IPS DF 4.7 (cell line): ENCODE measurements around the gene SLF2.
A peak's percentile ranks its signal among the peaks of the same experiment; 100 is the strongest.

Experiments used
- DNase-seq: peaks from one replicate; pipeline ENCODE4 v3.0.0-alpha.2; 2013; ENCODE audit warnings: low spot score; ENCODE audit errors: extremely low read depth

SLF2 gene, protein sequence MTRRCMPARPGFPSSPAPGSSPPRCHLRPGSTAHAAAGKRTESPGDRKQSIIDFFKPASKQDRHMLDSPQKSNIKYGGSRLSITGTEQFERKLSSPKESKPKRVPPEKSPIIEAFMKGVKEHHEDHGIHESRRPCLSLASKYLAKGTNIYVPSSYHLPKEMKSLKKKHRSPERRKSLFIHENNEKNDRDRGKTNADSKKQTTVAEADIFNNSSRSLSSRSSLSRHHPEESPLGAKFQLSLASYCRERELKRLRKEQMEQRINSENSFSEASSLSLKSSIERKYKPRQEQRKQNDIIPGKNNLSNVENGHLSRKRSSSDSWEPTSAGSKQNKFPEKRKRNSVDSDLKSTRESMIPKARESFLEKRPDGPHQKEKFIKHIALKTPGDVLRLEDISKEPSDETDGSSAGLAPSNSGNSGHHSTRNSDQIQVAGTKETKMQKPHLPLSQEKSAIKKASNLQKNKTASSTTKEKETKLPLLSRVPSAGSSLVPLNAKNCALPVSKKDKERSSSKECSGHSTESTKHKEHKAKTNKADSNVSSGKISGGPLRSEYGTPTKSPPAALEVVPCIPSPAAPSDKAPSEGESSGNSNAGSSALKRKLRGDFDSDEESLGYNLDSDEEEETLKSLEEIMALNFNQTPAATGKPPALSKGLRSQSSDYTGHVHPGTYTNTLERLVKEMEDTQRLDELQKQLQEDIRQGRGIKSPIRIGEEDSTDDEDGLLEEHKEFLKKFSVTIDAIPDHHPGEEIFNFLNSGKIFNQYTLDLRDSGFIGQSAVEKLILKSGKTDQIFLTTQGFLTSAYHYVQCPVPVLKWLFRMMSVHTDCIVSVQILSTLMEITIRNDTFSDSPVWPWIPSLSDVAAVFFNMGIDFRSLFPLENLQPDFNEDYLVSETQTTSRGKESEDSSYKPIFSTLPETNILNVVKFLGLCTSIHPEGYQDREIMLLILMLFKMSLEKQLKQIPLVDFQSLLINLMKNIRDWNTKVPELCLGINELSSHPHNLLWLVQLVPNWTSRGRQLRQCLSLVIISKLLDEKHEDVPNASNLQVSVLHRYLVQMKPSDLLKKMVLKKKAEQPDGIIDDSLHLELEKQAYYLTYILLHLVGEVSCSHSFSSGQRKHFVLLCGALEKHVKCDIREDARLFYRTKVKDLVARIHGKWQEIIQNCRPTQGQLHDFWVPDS

DNA sequence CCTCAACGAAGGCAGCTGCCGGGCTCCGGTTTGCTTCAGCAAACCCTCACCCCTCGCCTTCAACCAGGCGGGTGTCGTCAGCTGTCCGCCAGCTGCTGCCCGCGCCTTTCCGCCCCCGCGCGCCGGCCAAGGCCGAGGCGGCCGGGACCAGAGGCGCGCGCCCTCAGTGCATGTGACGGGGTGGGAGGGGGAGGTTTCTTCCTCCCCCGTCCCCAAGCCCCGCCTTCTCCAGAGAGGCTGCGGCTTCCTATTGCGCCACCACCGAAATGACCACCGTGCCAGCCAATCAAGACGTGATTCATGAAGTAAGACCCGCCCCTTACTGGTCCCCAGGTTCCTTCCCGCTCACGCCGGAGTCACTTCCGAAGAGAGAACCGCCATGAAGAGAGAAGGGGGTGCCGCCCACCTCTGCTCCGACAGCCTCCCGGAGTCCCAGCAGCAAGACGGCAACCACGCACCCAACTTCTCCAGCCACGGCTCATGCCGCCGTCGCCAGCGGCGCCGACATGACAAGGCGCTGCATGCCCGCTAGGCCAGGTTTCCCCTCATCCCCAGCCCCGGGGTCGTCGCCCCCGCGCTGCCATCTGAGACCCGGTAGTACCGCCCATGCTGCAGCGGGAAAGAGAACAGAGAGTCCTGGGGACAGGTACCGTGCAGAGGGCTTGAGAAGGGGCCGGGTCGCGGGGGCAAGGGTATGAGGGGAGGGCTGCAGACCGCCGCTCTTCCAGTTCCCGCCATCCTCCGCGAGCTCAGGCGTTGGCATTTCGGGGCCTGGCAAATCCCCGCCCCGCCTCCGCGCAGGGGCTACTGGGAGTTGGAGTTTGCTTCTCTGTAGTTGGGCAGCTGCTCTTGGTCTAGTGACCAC lies at the start of gene SLF2:
TSS of gene SLF2 (plus strand) at position 359 of the 865 bp plus-strand sequence. CDS start at position 507, 148 bp downstream.
- DNase-seq: peak; percentile 79

DNA sequence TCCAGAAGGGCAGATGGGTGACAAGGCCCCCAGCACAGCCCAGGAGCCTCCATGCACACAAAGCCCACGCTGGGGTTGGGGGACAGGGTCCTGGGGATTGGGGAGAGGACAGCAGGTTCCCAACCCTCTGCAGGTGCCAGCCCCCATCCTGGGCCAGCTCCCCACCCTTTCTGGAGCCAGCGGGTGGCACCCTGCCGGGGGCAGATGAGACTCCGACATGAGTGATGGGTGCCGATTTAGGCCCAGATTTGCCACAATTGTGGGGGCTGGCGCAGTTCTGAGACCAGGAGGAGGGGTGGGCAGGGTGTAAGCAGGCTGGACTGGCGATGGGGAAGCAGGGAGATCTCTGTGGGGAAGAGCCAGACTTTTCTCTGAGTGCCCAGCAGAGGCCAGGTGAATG lies 49.3 kb upstream of the SLF2 start:
- no peak for DNase-seq

DNA sequence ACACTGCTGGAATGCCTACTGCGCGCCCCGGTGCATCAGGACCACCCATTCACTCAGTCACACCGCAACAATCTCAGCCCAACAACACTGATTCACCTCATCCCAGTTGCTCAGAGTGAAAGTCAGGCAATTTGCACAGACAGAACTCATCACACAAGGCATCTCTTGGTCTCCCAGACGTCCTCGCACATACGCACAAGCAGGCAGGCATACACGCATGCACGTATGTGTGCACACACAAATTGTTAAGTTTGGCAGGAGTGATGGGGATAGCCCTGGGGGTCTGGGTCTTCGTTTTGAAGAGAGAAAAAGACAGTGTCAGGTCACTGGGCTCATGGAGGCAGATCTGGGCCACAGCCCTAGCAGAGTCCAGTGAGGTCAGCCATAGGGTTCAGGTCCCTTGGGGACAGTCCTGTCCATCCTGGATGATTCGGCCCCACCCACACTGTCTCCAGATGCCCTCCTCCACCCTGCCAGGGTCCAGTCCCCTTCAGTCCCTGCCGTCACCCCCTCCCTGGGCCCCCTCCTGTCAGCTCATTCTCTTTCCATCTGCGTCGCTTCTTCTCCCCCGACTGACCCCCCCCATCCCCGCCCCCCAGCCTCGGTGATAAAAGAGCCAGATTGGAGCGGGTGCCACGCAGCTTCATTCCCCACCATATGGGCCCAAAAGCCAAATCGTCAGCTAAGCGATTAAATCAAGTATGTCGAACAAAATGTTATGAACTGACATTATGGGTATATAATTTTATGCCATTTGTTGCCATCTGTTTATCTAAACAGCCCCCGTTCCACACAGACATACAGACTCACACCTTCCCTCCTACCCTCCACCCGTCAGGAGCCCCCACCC lies 48.5 kb upstream of the SLF2 start:
- no peak for DNase-seq

DNA sequence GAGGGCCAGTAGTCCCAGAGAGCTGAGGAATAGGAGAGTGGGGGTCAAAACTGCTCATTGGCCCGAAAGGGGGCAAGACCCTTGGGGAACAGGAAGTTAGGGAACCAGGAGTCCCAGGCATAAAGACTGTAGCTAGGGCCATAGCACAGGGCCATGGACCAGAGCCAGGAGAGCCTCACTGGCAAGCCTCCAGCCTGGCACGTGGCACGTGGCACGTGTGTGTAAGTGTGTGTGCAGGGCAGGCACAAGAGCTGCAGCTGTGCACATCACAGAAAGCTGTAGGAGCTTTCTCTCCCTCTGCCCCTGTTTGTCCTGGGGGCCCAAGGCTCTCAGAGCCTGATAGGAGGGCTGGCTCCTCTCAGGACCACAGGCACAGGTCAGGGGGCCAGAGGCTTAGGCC lies 47.8 kb upstream of the SLF2 start:
- DNase-seq: no peak

DNA sequence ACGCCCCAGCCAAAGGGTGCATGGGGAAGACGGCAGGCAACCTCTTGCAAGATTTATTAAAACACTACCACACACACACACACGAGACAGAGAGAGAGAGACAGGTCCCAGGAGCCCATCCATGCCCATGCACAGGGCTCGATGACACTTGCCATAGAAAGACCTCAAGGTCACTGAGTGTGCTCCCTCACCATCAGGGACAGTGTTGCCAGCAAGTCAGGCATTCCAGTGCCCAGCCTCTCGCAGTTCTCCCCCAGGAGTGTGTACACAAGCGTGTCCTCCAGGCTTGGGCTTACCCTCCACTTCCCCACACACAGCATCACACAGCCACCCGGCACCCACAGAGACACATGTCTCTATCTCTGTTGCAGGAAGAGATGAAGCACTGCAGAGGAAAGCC lies 46.8 kb upstream of the SLF2 start:
- DNase-seq: no peak

DNA sequence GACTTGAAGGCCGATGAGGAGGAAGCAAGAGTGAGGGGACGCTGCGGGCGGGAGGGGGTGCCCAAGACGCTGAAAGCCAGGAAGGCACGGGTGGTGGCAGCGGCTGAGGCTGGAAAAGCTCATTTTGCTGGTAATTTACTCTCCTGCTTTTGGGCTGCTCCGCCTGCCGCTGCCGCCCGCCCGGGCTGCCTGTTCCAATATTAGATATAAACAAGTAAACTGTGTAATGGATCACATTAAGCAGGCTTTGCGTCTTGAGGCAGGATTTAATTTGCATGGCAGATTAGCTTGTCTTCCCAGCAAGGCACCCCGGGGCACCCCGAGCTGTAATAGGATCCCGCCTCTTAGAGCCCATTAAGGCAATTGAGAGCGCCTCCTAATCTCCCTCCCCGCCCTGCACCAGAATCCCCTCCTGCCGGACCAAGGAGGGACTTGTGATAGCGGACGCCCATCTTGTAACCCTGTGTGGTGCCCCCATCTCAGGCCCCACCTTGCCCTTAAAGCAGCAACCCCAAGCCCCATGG lies 46.1 kb upstream of the SLF2 start:
- DNase-seq: no peak

DNA sequence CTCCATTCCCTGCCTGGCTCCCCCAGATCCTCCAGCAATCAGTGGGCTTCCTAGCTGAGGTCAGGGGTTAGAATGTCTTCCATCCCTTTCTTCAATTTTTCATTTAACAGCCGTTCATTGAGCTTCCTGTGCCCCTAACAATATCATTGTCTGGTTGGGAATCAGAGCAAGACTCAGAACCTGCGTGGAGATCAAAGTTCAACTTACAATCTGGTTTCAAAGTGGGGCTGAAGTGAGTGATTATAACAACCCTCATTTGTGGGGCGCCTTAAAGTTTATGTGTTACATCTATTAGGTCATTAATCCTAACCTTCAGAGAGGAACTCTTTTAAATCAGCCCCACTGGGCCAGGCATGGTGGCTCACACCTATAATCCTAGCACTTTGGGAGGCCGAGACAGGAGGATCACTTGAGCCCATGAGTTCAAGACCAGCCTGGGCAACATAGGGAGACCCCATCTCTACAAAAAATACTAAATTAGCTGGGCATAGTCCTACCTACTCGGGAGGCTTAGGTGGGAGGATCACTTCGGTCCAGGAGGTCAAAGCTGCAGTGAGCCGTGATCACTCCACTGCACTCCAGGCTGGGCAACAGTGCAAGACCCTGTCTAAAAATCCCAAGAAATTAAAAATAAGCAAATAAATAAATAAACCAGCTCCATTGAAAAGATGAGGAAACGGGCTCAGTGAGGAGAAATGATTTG lies 45.4 kb upstream of the SLF2 start:
- DNase-seq: no peak

DNA sequence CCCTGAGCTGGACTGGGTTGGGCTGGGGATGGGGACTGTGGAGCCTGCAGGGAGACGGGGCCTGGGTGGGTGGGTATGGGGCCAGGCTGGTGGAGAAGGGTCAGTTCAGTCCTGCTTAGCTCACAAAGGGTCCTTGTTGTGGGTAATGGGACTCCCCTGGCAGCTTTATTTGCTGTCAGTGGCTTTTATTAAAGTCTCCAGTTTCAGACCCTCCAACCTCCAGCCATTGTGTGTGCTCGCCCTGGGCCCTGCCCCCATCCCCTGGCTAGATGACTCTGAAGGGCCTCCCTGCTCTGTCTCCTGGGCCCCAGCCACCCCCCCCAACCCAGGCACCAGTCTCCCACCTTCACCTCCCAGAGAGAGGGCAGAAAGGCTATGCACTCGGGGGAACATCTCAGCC lies 44.4 kb upstream of the SLF2 start:
- no peak for DNase-seq

DNA sequence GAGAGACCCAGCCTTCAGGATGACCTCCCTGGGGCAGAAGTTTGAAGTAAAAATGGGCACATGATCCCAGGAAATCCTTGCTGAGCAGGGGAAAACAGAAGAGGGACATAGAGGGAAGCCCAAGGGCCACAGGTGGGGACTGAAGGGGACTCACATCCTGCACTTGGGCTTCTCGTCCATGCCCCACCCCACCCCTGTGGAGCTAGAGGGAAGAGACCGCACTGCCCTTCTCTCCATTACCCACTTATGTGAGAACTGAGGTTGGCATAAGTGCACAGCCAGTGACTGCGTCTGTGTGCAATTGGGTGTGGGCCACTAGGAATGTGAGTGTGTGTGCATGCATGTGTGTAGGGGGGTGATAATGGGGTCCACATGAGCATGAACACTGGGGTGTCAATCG lies 43.4 kb upstream of the SLF2 start:
- no peak for DNase-seq

DNA sequence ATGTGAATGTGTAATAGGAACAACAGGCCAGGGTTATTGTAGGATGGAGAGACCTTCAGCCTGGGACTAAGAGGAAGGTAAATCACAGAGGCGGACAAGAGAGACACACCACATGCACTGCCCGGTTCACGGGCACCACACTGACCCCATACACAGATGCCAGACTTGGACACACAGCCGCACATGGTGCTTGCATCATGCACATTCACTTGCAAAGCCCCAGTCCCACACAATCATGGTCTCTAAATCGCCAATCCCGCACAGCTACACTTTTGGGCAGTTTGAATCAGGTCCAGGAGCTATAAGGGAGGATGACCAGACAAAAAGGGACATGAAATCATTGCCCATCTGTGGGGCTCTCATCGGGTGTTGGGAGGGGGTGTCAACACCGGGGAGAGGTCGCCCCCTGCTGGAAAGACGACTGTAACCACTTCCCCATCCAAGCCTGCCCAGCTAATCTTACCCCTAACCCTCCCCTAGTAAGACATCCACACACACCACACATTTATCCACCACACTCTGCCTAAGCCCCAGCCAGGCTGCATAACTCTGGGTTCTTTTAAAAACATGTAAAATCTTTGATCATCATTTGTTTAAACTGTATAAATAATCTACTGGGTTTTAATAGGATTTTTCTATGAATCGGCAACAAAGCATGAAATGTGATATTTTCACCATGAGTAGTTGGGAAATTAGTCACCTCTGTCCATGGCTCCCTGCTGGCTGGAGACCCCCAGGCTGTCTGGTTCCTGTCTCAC lies 40.5 kb upstream of the SLF2 start:
- no peak for DNase-seq

DNA sequence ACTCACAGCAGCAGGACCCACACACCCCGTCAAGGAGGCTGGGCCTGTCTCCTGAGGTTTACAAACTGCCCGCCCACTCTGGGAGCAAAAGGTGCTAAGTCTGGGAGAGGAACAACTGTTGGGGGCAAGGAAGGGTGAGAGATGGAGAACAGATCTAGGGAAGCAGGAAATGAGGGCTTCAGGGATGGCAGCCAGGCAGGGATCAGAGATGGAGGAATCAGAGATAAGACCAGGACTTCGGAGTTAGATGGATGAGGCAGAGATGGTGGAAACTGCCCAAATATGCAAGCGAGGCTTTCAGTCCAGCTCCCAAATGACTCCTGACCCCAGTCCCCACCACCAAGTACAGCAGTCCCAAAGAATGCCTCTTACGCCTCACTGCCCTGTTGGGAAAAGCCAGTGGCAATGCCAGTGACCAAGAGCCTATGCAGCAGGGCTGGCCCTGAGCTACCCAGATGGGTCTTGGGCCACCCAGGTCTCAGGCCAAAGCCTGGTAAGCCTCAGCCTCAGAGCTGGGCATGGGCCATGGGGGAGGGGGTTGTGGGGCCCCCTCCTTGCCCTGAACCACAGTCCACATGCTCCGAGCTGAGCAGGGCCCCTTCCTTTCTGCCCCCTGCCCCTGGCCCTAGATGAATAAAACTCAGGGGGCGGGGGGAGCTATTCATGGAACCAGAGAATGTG lies 39.5 kb upstream of the SLF2 start:
- no peak for DNase-seq

DNA sequence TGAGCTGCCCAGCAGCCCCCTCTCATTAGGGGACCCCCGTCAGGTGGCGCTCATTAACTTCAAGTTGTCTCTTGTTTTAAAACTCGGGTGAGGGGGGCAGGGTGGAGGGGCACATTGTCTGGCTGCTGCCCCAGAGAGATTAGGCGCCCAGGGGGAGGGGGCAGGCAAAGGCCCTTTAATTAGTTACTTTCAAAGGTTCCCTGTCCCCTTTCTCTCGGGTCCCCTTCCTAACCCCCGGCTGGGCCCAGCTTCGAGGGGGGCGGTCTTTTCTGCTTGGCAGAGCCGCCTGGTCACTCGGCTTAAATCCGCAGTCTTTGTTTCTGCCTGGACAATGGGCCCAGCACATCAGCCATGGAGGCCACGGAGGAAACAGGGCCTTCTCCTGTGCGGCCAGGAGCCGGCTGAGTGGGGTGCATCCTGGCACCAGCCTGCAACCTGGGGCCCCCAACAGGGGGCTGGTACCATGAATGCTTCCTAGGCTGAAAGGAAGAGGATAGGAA lies 38.9 kb upstream of the SLF2 start:
- no peak for DNase-seq

DNA sequence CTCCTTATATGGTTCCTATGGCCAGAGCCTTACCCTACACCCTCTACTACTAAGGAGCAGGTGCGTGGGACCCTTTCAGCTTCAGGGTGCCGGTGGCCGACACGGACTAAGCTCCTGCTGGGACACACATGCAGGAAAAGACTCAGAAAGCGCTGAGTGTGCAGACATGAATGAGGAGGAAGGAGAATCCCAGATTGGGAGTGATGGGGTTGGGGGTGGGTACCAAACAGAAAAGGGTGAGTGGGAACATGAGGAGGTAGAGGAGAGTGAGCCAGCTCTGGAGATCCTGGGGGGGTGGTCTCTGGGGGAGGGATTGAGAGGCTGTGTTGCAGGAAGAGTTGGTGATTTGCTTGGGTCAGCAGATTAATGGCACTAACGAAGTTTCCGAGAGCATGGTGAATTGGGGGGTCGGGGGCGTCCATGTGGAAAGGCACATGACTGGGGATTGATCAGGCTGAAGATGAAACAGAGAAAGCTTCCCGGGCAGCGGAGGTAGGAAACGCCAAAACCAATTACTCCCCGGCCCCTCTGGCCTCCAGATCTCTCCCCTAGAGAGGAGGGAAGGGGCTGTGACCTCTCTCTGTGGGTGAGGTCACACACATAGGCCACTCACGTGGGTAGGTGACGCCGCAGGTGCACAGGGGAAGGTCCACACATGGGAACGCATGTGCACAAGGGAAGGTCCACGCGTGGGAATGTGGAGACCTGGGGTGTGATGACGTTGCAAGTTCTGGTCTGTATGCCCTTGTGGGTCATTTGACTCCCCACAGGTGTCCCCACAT lies 37.9 kb upstream of the SLF2 start:
- DNase-seq: no peak

DNA sequence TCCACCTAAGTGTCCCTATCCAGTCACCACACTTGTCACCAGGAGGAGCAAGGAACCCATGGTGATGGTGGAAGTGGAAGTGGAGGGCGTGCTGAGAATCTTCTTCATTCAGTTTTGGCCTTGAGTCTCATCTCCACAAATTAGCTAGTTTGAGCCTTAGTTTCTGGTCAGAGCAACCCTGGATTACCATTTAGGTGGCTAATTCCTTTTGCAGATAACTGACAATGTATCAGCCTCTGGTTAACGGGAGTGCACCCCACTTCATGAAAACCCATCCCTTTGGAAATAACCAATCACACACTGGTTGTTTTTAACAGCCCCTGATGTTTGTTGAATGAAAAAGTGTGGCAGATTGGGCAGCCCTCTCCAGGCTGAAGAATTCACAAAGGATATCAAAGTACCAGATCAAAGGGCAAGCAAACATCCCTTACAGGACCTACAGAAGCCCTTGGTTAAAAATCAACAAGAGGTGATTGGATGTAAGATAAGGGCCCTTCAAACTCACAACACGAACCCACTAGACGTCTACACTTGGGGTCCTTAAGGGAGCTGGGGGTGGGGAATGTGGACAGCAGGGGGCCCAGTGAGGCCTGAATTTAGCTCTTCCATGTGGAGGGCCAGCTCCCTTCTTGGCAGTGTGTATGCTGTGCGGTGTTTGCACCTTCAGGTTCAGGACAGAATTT lies 37.1 kb upstream of the SLF2 start:
- no peak for DNase-seq

DNA sequence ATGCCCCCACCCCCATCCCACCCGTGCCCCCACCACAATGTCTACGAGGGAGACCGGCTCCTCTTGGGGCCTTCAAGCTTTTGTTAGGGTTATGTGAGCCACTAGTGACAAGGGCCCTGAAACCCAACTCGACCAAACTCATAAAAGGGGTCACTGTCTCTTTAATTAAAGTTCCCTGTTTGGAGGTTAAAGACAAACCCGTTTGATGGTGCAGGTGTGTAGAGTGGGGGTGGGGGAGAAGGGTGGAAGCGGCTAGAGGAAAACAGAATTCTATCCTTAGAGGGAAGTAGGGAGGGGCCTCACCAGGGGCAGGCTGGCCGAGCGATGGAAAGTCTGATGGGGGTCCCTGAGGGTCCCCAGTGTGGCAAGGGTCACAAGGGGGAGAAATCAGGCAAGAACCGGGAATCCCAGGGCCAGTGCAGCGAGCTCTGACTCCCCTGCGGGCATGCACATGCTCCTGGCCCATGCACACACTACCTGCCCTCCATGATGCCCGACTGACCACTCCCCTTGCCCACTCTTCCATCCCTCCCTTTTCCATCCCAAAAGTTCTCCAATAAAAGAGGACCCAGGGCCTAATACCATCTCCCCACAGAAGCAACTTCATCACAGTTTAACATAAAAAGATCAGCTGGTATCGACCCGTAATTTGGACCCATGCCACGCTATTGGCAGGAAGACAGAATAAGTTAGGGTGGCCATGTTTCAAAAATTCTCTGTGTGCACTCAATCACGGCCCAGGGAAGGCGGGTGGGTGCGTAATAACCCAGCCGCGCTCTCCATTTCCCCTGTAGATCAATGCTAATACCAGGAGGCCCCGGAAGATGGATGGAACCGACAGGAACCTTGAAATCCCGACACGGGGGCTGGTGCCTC lies 35.9 kb upstream of the SLF2 start:
- DNase-seq: no peak
